Measurements from ENCODE around the gene ALDOB.

Gene ALDOB

GRCh38 chr9:101409079-101409477 is 26.5 kb downstream of the ALDOB start:
- Histone ChIP-seq H3K4me3 (ENCODE audit: low read length) (no peak overlapping the region), H3K4me2 (ENCODE audit: low read length) (no peak overlapping the region), H3K9me2 (replicated peaks; ENCODE audit: control insufficient read depth, low read length) (no peaks in the 10 kb centered on the region), H3K79me2 (ENCODE audit: control insufficient read depth, low read length) (no peaks in the 10 kb centered on the region), H3K4me1 (ENCODE audit: control insufficient read depth, low read length) (no peaks in the 10 kb centered on the region), H3K27me3 (ENCODE audit: control insufficient read depth, low read length) (no peaks in the 10 kb centered on the region), H3F3A (ENCODE audit: control insufficient read depth, insufficient read depth) (no peaks in the 10 kb centered on the region), H3K36me3 (ENCODE audit: control insufficient read depth, low read length) (peaks cover 61% of the 10 kb centered on the region), H3K27ac (ENCODE audit: low read depth, low read length) (no peak overlapping the region), H4K20me1 (ENCODE audit: control insufficient read depth, insufficient read depth, low read depth, low read length) (no peaks in the 10 kb centered on the region), H3K9me3 (ENCODE audit: control insufficient read depth, insufficient read depth, low read length) (peaks cover 45% of the 10 kb centered on the region)
- TF ChIP-seq, protein P1, sequence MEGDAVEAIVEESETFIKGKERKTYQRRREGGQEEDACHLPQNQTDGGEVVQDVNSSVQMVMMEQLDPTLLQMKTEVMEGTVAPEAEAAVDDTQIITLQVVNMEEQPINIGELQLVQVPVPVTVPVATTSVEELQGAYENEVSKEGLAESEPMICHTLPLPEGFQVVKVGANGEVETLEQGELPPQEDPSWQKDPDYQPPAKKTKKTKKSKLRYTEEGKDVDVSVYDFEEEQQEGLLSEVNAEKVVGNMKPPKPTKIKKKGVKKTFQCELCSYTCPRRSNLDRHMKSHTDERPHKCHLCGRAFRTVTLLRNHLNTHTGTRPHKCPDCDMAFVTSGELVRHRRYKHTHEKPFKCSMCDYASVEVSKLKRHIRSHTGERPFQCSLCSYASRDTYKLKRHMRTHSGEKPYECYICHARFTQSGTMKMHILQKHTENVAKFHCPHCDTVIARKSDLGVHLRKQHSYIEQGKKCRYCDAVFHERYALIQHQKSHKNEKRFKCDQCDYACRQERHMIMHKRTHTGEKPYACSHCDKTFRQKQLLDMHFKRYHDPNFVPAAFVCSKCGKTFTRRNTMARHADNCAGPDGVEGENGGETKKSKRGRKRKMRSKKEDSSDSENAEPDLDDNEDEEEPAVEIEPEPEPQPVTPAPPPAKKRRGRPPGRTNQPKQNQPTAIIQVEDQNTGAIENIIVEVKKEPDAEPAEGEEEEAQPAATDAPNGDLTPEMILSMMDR (IDR thresholded peaks at IDR 0.05; ENCODE audit: low read depth, low read length, poor library complexity, severe bottlenecking) = no peak
- TF ChIP-seq EZH2phosphoT487 (IDR thresholded peaks at IDR 0.05; ENCODE audit: borderline replicate concordance, low read length) = no peak

DNA sequence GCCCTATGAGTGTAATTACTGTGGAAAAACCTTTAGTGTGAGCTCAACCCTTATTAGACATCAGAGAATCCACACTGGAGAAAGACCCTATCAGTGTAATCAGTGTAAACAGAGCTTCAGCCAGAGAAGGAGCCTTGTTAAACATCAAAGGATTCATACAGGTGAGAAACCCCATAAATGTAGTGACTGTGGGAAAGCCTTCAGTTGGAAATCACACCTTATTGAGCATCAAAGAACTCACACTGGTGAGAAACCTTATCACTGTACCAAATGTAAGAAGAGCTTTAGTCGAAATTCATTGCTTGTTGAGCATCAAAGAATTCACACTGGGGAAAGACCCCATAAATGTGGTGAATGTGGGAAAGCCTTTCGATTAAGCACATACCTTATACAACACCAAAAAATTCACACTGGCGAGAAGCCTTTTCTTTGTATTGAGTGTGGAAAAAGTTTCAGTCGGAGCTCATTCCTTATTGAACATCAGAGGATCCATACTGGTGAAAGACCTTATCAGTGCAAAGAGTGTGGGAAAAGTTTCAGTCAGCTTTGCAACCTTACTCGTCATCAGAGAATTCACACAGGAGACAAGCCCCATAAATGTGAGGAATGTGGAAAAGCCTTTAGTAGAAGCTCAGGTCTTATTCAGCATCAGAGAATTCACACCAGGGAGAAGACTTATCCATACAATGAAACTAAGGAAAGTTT is 27.0 kb downstream of the ALDOB start:
- H3K27me3 ChIP-seq (ENCODE audit: control insufficient read depth, low read length) = no peaks in the 10 kb centered on the region
- H3K9me2 ChIP-seq (replicated peaks; ENCODE audit: control insufficient read depth, low read length) = no peaks in the 10 kb centered on the region
- no peak overlapping the region for H3K4me3 ChIP-seq (ENCODE audit: low read length)
- H3K79me2 ChIP-seq (ENCODE audit: control insufficient read depth, low read length) = no peaks in the 10 kb centered on the region
- no peaks in the 10 kb centered on the region for H3F3A ChIP-seq (ENCODE audit: control insufficient read depth, insufficient read depth)
- no peak for TF ChIP-seq EZH2phosphoT487 (IDR thresholded peaks at IDR 0.05; ENCODE audit: borderline replicate concordance, low read length)
- TF ChIP-seq, protein P1 (IDR thresholded peaks at IDR 0.05; ENCODE audit: low read depth, low read length, poor library complexity, severe bottlenecking) = no peak
- H3K4me1 ChIP-seq (ENCODE audit: control insufficient read depth, low read length) = no peaks in the 10 kb centered on the region
- no peaks in the 10 kb centered on the region for H4K20me1 ChIP-seq (ENCODE audit: control insufficient read depth, insufficient read depth, low read depth, low read length)
- H3K27ac ChIP-seq (ENCODE audit: low read depth, low read length) = no peak overlapping the region
- peaks cover 45% of the 10 kb centered on the region for H3K9me3 ChIP-seq (ENCODE audit: control insufficient read depth, insufficient read depth, low read length)
- H3K4me2 ChIP-seq (ENCODE audit: low read length) = no peak overlapping the region
- H3K36me3 ChIP-seq (ENCODE audit: control insufficient read depth, low read length) = peaks cover 66% of the 10 kb centered on the region

DNA sequence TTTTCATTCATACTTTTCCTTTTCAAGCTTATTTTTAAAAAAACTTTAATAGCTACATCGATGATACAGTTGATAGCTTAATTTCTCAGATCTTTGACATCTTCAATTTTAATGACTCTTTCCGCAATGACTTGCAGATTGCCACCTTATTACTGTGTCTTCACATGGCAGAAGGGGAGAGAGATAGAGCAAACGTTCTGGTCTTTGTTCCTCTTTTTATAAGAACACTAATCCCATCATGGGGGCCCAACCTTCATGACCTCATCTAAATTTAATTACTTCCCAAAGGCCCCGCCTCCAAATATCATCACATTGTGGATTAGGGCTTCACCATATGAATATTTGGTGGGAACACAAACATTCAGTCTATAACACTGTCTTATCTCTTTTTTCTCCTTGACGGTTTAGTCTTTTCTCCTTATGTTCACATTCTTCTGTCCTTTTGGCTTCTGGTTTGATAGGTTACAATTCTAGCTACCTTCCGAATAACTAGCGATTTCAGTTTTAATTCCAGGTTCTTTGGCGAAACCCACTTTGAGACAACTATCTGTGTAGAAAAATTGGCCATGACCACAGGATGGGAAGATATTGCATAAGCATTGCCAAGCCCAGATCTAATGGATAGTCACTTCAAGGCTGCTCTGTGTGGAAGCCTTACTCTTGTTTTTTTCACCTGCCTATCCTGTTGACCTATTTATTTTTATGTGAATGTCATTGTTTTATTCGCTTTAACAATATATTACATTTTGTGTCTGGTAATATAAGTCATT is 31.9 kb downstream of the ALDOB start:
- Histone ChIP-seq H3K9me2 (replicated peaks; ENCODE audit: control insufficient read depth, low read length) (no peaks in the 10 kb centered on the region), H3K27me3 (ENCODE audit: control insufficient read depth, low read length) (no peaks in the 10 kb centered on the region), H3K4me3 (ENCODE audit: low read length) (no peak overlapping the region), H4K20me1 (ENCODE audit: control insufficient read depth, insufficient read depth, low read depth, low read length) (no peaks in the 10 kb centered on the region), H3K36me3 (ENCODE audit: control insufficient read depth, low read length) (peaks cover 95% of the 10 kb centered on the region), H3K4me2 (ENCODE audit: low read length) (no peak overlapping the region), H3K9me3 (ENCODE audit: control insufficient read depth, insufficient read depth, low read length) (peaks cover 22% of the 10 kb centered on the region), H3K27ac (ENCODE audit: low read depth, low read length) (no peak overlapping the region), H3K4me1 (ENCODE audit: control insufficient read depth, low read length) (peaks cover 20% of the 10 kb centered on the region), H3K79me2 (ENCODE audit: control insufficient read depth, low read length) (peaks cover 30% of the 10 kb centered on the region), H3F3A (ENCODE audit: control insufficient read depth, insufficient read depth) (no peaks in the 10 kb centered on the region)
- TF ChIP-seq, protein P1 (IDR thresholded peaks at IDR 0.05; ENCODE audit: low read depth, low read length, poor library complexity, severe bottlenecking) = no peak
- no peak for TF ChIP-seq EZH2phosphoT487 (IDR thresholded peaks at IDR 0.05; ENCODE audit: borderline replicate concordance, low read length)
